Adrenal gland (tissue), 5 donors: ENCODE measurements around the gene TBC1D21.

Experiments used
- CTCF ChIP-seq, 6 experiments: fragments of 450-650 bp in 4 of 6; fragments of 200-600 bp in 2 of 6; sonication (generic) in 1 of 6; IDR thresholded peaks; 1 replicate in 5 of 6; 2 replicates in 1 of 6; pipeline versions ENCODE4 v1.5.1 to v1.8.0; 2016 to 2021; ENCODE audit warnings: antibody characterized with exemption in 6 of 6, mild to moderate bottlenecking in 2 of 6, moderate library complexity in 1 of 6
- POLR2A ChIP-seq, 2 donors: fragments of 450-650 bp; IDR thresholded peaks; one replicate each; pipeline ENCODE4 v1.6.1; 2017; ENCODE audit warnings: antibody characterized with exemption in 2 of 2, mild to moderate bottlenecking in 2 of 2, moderate library complexity in 1 of 2
- donor health status: DM: no; HTN: no; CAD: no.

- TF ChIP-seq CTCF (IDR thresholded peaks at IDR 0.05) (no peak), POLR2A (IDR thresholded peaks at IDR 0.05) (no peak)
These were observed 33.5 kb upstream of the TBC1D21 start for GRCh38 chr15:73839699-73840377.
